ENCODE data around the gene FAM83C. TPM values are rescaled to one million over a fixed set of nuclear protein-coding genes. Genes with fewer than 3 reads are reported as not detected.

FAM83C gene
- total RNA-seq, 4 donors from 2014 or later = not detected

DNA sequence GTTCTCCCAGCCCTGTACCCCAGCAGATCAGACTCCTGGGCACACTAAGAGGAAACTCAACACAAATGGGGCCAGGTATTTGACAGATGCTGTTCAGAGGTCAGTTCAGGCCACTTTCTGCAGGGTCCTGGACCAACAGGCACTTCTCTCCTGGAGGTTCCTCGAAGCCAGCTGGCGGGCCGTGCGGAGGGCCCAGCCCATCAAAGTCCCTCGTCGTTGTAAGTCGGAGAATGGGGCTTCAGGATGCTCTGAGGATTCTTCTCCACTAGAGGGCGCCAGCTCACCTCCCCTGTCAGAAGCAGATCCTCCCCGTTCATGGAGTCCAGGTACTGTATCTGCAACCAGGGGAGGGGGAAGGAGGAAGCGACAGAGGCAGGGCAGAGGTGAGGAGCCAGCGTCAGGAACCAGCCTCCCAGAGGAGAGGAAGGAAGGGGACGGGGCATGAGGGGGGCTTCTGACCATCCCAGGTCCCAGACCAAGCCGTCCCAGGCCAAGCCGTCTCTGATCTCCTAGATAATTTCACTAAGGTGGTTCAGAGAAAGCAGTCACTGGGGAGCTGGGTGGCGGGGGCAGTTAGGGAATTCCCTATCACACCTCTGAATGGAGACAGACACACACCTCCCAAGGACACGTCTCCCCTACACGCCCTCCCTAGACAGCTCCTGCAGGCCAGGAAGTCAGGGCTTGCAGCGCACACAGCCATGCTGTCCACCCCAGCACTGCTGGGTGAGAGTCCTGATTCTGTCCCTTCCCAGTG lies 11.7 kb upstream of the FAM83C start:
- no peaks in the 10 kb centered on the region for H3K36me3 ChIP-seq
- peak; percentile 79 to 95 (median 80) for DNase-seq
- peaks cover 0 to 35% (median 1%) of the 10 kb centered on the region in 4 donors for H3K4me1 ChIP-seq
- H3K9me3 ChIP-seq = no peaks in the 10 kb centered on the region
- no peaks in the 10 kb centered on the region for H3K27me3 ChIP-seq
- peak overlapping the region in 1 of 4 donors; percentile 20 for H3K27ac ChIP-seq
- TF ChIP-seq CTCF (IDR thresholded peaks at IDR 0.05) = peak; percentile 71 to 96 (median 94)
- TF ChIP-seq POLR2A (IDR thresholded peaks at IDR 0.05) = peak in 1 of 2 donors; percentile 18
- H3K4me3 ChIP-seq = no peak overlapping the region

DNA sequence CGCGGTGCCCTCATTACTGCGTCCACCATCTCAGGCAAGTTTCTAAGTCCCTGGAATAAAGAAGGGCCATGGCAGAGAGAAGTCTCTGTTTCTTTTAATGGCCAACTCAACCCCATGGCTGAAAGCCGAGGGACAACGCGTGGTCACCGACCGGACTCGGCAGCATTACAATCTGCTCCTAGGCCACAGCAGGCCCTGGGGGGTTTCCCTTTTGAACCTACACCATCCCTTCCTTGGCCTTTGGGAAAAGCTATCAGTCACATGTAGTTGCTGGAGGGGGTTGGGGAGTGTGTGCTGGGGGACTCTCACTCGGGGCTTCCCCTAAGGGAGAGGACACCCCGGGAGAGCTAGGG lies 11.1 kb upstream of the FAM83C start:
- Histone ChIP-seq H3K9me3 (no peaks in the 10 kb centered on the region), H3K27me3 (no peaks in the 10 kb centered on the region), H3K4me1 (peaks cover 0 to 35% (median 1%) of the 10 kb centered on the region in 4 donors), H3K4me3 (no peak overlapping the region), H3K27ac (no peak overlapping the region), H3K36me3 (no peaks in the 10 kb centered on the region)
- no peak for TF ChIP-seq POLR2A (IDR thresholded peaks at IDR 0.05)
- no peak for TF ChIP-seq CTCF (IDR thresholded peaks at IDR 0.05)
- DNase-seq = no peak

- peaks cover 0 to 35% (median 1%) of the 10 kb centered on the region in 4 donors for H3K4me1 ChIP-seq
- DNase-seq = no peak
- no peaks in the 10 kb centered on the region for H3K27me3 ChIP-seq
- H3K27ac ChIP-seq = no peak overlapping the region
- TF ChIP-seq CTCF (IDR thresholded peaks at IDR 0.05) (no peak), POLR2A (IDR thresholded peaks at IDR 0.05) (no peak)
- no peaks in the 10 kb centered on the region for H3K9me3 ChIP-seq
- no peaks in the 10 kb centered on the region for H3K36me3 ChIP-seq
- H3K4me3 ChIP-seq = no peak overlapping the region
These were observed 10.5 kb upstream of the FAM83C start for GRCh38 chr20:35302421-35303335.

DNA sequence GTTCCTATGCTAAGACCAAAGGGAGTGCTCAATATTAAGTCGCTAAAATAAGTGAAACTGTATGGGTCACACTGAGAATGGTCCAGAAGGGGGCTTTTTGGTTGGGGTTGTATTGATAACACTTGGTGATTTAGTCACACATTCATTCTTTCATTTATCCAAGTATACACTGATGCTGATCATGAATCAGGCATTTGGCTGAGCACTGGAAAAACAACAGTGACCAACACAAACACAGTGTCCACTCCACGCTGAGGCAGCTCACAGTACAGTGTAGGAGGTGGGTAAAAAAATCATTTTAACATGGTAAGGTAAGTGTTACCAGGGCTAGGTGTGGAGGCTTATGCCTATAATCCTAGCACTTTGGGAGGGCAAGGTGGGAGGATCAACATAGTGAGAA lies 9.2 kb upstream of the FAM83C start:
- no peak for DNase-seq
- TF ChIP-seq POLR2A (IDR thresholded peaks at IDR 0.05) = no peak
- no peak for TF ChIP-seq CTCF (IDR thresholded peaks at IDR 0.05)
- H3K36me3 ChIP-seq = no peaks in the 10 kb centered on the region
- H3K27ac ChIP-seq = no peak overlapping the region
- H3K9me3 ChIP-seq = no peaks in the 10 kb centered on the region
- no peaks in the 10 kb centered on the region for H3K27me3 ChIP-seq
- H3K4me1 ChIP-seq = peaks cover 0 to 24% (median 1%) of the 10 kb centered on the region in 4 donors
- H3K4me3 ChIP-seq = no peak overlapping the region

GRCh38 chr20:35300469-35301262 lies 8.4 kb upstream of the FAM83C start:
- H3K4me1 ChIP-seq = peaks cover 0 to 18% (median 0%) of the 10 kb centered on the region in 4 donors
- TF ChIP-seq CTCF (IDR thresholded peaks at IDR 0.05) = no peak
- no peak for TF ChIP-seq POLR2A (IDR thresholded peaks at IDR 0.05)
- no peak for DNase-seq

More at GRCh38 chr20:35300469-35301262, 8.4 kb upstream of the FAM83C start:
- H3K36me3 ChIP-seq = no peaks in the 10 kb centered on the region
- no peaks in the 10 kb centered on the region for H3K9me3 ChIP-seq
- no peak overlapping the region for H3K27ac ChIP-seq
- H3K27me3 ChIP-seq = no peaks in the 10 kb centered on the region
- no peak overlapping the region for H3K4me3 ChIP-seq

Measured in Peyer's patch (tissue), 4 donors.